HEK293 (cell line): ENCODE data around the gene WNT11.

Source experiments
- CTCF ChIA-PET: fragments of 350-600 bp; formaldehyde crosslinking; extraction: SDS; loops from one replicate; lab custom pipeline; 2021; ENCODE audit warnings: antibody characterized with exemption; lab: Yijun Ruan, JAX
- POLR2A ChIA-PET: fragments of 300-600 bp; formaldehyde crosslinking; extraction: SDS; loops from one replicate; lab custom pipeline; 2020; ENCODE audit warnings: antibody characterized with exemption, inconsistent platforms; lab: Yijun Ruan, JAX
- H3K27ac ChIP-seq: fragments of 200-500 bp; sonication (Bioruptor generic); 2 replicates; pipeline ENCODE4 v1.5.1; 2014; ENCODE audit warnings: low read depth, low read length, control low read depth, inconsistent platforms; ENCODE audit errors: extremely low read depth
- H3K36me3 ChIP-seq, 2 experiments: fragments of 200-500 bp in 1 of 2; sonication (Bioruptor generic) in 1 of 2; 1 replicate in 1 of 2; 2 replicates in 1 of 2; pipeline ENCODE4 v1.5.1; 2014 to 2017; ENCODE audit warnings: inconsistent platforms in 2 of 2, low read length in 2 of 2; ENCODE audit not compliant: control insufficient read depth in 2 of 2, insufficient read depth in 1 of 2
- H3K4me1 ChIP-seq: fragments of 200-500 bp; sonication (Bioruptor generic); 2 replicates; pipeline ENCODE4 v1.5.1; 2014; ENCODE audit warnings: mild to moderate bottlenecking, low read length, inconsistent platforms; ENCODE audit not compliant: control insufficient read depth, insufficient read depth
- H3K4me3 ChIP-seq: 2 replicates; pipeline ENCODE4 v1.5.1; 2011; ENCODE audit warnings: low read depth, mild to moderate bottlenecking, control low read depth, low read length, moderate library complexity
- H3K9me3 ChIP-seq: fragments of 200-500 bp; sonication (Bioruptor generic); 2 replicates; pipeline ENCODE4 v1.5.1; 2014; ENCODE audit warnings: low read depth, low read length, inconsistent platforms; ENCODE audit not compliant: control insufficient read depth, insufficient read depth
- GLI4 ChIP-seq: fragments of 450-650 bp; formaldehyde crosslinking; IDR thresholded peaks from 2 replicates; pipeline ENCODE4 v1.5.1; 2016; ENCODE audit warnings: missing biosample characterization, missing genetic modification characterization
- GLIS2 ChIP-seq: fragments of 450-650 bp; formaldehyde crosslinking; IDR thresholded peaks from 2 replicates; pipeline ENCODE4 v1.5.1; 2016; ENCODE audit warnings: missing biosample characterization, missing genetic modification characterization
- OSR2 ChIP-seq: fragments of 450-650 bp; formaldehyde crosslinking; IDR thresholded peaks from 2 replicates; pipeline ENCODE4 v1.5.1; 2016; ENCODE audit warnings: missing biosample characterization, missing genetic modification characterization
- RBAK ChIP-seq: fragments of 450-650 bp; formaldehyde crosslinking; IDR thresholded peaks from 2 replicates; pipeline ENCODE4 v1.5.1; 2016; ENCODE audit warnings: missing biosample characterization, missing genetic modification characterization
- SCRT2 ChIP-seq: fragments of 450-650 bp; formaldehyde crosslinking; IDR thresholded peaks from 2 replicates; pipeline ENCODE4 v1.5.1; 2016; ENCODE audit warnings: missing biosample characterization, missing genetic modification characterization
- ZBTB21 ChIP-seq: fragments of 450-650 bp; formaldehyde crosslinking; IDR thresholded peaks from 2 replicates; pipeline ENCODE4 v1.5.1; 2017; ENCODE audit warnings: missing biosample characterization, missing genetic modification characterization
- ZNF155 ChIP-seq: fragments of 450-650 bp; formaldehyde crosslinking; IDR thresholded peaks from 2 replicates; pipeline ENCODE4 v1.5.1; 2016; ENCODE audit warnings: missing biosample characterization, missing genetic modification characterization
- ZNF335 ChIP-seq: fragments of 450-650 bp; formaldehyde crosslinking; conservative IDR thresholded peaks from 2 replicates; pipeline ENCODE4 v1.5.1; 2016; ENCODE audit warnings: missing biosample characterization, missing genetic modification characterization
- ZNF37A ChIP-seq: fragments of 450-650 bp; IDR thresholded peaks from 2 replicates; pipeline ENCODE4 v1.5.1; 2018; ENCODE audit warnings: missing biosample characterization, missing genetic modification characterization
- ZNF398 ChIP-seq: fragments of 450-650 bp; formaldehyde crosslinking; IDR thresholded peaks from 2 replicates; pipeline ENCODE4 v1.5.1; 2017; ENCODE audit warnings: missing biosample characterization, missing genetic modification characterization
- ZNF704 ChIP-seq: fragments of 450-650 bp; formaldehyde crosslinking; IDR thresholded peaks from 2 replicates; pipeline ENCODE4 v1.5.1; 2016; ENCODE audit warnings: missing biosample characterization, missing genetic modification characterization
- ZNF768 ChIP-seq: fragments of 450-650 bp; formaldehyde crosslinking; IDR thresholded peaks from 2 replicates; pipeline ENCODE4 v1.5.1; 2018; ENCODE audit warnings: missing biosample characterization, mild to moderate bottlenecking, missing genetic modification characterization
- ZSCAN4 ChIP-seq: fragments of 450-650 bp; formaldehyde crosslinking; IDR thresholded peaks from 2 replicates; pipeline ENCODE4 v1.5.1; 2017; ENCODE audit warnings: missing biosample characterization, missing genetic modification characterization
- ZSCAN5A ChIP-seq: fragments of 450-650 bp; formaldehyde crosslinking; IDR thresholded peaks from 2 replicates; pipeline ENCODE4 v1.5.1; 2016; ENCODE audit warnings: missing biosample characterization, missing genetic modification characterization

Gene WNT11

GRCh38 chr11:76218449-76219178 is 12.3 kb upstream of the WNT11 start:
- Histone ChIP-seq H3K4me1 (no peaks in the 10 kb centered on the region), H3K4me3 (no peak overlapping the region), H3K27ac (no peak overlapping the region), H3K9me3 (no peaks in the 10 kb centered on the region), H3K36me3 (no peaks in the 10 kb centered on the region)
- CTCF ChIA-PET, result interaction anchor here (0.6 to 3.4 kb wide), 4 partner anchors 8 to 13 kb away, joined by 3 to 20 read pairs (median 8); no protein-coding TSS in a partner anchor
- POLR2A ChIA-PET, result interaction anchor here (1.2 kb wide), 1 partner anchor 9 kb away, joined by 4 read pairs; no protein-coding TSS in a partner anchor
- TF ChIP-seq ZNF768 (tag by site-specific recombination), result peak; percentile 56; the same call in 1 of the 2 replicates
- TF ChIP-seq ZNF37A (tag by site-specific recombination), result no peak
- TF ChIP-seq ZNF155, result no peak
- TF ChIP-seq GLI4 (tag by site-specific recombination), result no peak
- no peak for TF ChIP-seq OSR2 (tag by site-specific recombination)
- no peak for TF ChIP-seq ZBTB21 (tag by site-specific recombination)
- no peak for TF ChIP-seq RBAK (tag by site-specific recombination)

GRCh38 chr11:76217653-76218160 is 11.4 kb upstream of the WNT11 start:
- no peak for TF ChIP-seq GLIS2 (tag by site-specific recombination)
- TF ChIP-seq ZNF704, result no peak
- TF ChIP-seq ZNF398, result no peak
- no peak for TF ChIP-seq ZSCAN4 (tag by site-specific recombination)
- TF ChIP-seq ZSCAN5A (tag by site-specific recombination), result no peak
- TF ChIP-seq ZNF335 (tag by site-specific recombination), result no peak
- peak; percentile 46; the same call in 1 of the 2 replicates for TF ChIP-seq SCRT2 (tag by site-specific recombination)
- TF ChIP-seq, all 188 proteins: peak for 1
- no peaks in the 10 kb centered on the region for H3K36me3 ChIP-seq
- ChIA-PET CTCF (interaction anchor here (1.0 to 3.4 kb wide), 5 partner anchors 8 to 65 kb away, joined by 3 to 20 read pairs (median 4); no protein-coding TSS in a partner anchor), POLR2A (no interaction called here)
- no peak overlapping the region for H3K27ac ChIP-seq
- H3K4me1 ChIP-seq, result no peaks in the 10 kb centered on the region
- H3K9me3 ChIP-seq, result no peaks in the 10 kb centered on the region
- H3K4me3 ChIP-seq, result no peak overlapping the region
